HG02571 (cell line): ENCODE results near the gene WDR35.
A peak's percentile ranks its signal among the peaks of the same experiment; 100 is the strongest.

Experiments
- ATAC-seq: cut with Tn5 transposase; IDR thresholded peaks from one replicate; pipeline ENCODE4 v1.9.1; 2021; ENCODE audit warnings: mild to moderate bottlenecking, moderate library complexity; ENCODE audit not compliant: unreplicated experiment

The WDR35 gene

GRCh38 chr2:20011276-20012031 lies 21.5 kb upstream of the WDR35 start:
- ATAC-seq: no peak

- no peak for ATAC-seq
Measured at GRCh38 chr2:20008703-20009102, 18.8 kb upstream of the WDR35 start.

GRCh38 chr2:20005891-20006470 lies 16.1 kb upstream of the WDR35 start:
- no peak for ATAC-seq

GRCh38 chr2:20005067-20005627 lies 15.2 kb upstream of the WDR35 start:
- ATAC-seq: no peak

GRCh38 chr2:20001361-20001863 lies 11.5 kb upstream of the WDR35 start:
- no peak for ATAC-seq

GRCh38 chr2:19993731-19994130 lies 3.8 kb upstream of the WDR35 start:
- no peak for ATAC-seq

GRCh38 chr2:19991895-19992294 lies 2.0 kb upstream of the WDR35 start:
- ATAC-seq: no peak

- no peak for ATAC-seq
Measured at GRCh38 chr2:19990416-19990728, 467 bp upstream of the WDR35 start.

GRCh38 chr2:19989342-19989666 lies 601 bp downstream of the WDR35 start:
- ATAC-seq: peak; percentile 11

GRCh38 chr2:19988600-19988999 lies 1.3 kb downstream of the WDR35 start:
- no peak for ATAC-seq

GRCh38 chr2:19987936-19988335 lies 2.0 kb downstream of the WDR35 start:
- ATAC-seq: peak; percentile 50

GRCh38 chr2:19982268-19982667 lies 7.6 kb downstream of the WDR35 start:
- ATAC-seq: no peak

GRCh38 chr2:19979932-19980331 lies 10.0 kb downstream of the WDR35 start:
- no peak for ATAC-seq

GRCh38 chr2:19973466-19973865 lies 16.4 kb downstream of the WDR35 start:
- no peak for ATAC-seq

- ATAC-seq: no peak
Measured at GRCh38 chr2:19971691-19972090, 18.2 kb downstream of the WDR35 start.

- ATAC-seq: no peak
Measured at GRCh38 chr2:19963386-19963785, 26.5 kb downstream of the WDR35 start.

GRCh38 chr2:19955544-19956422 lies 34.1 kb downstream of the WDR35 start:
- peak; percentile 83 for ATAC-seq

GRCh38 chr2:19949071-19949470 lies 40.8 kb downstream of the WDR35 start:
- ATAC-seq: no peak

- ATAC-seq: no peak
Measured at GRCh38 chr2:19947184-19947940, 42.5 kb downstream of the WDR35 start.

- no peak for ATAC-seq
Measured at GRCh38 chr2:19944205-19944845, 45.6 kb downstream of the WDR35 start.
